HG02678 (cell line): ENCODE data around the gene HLA-DPA1.
"Not testable (repeated sequence)": the region's sequence is repeated elsewhere in the genome, so short reads cannot be mapped to it uniquely, and the experiment has no call there.

Source experiments
- ATAC-seq: cut with Tn5 transposase; IDR thresholded peaks from one replicate; pipeline ENCODE4 v1.9.1; 2021; ENCODE audit warnings: mild to moderate bottlenecking, moderate library complexity; ENCODE audit not compliant: unreplicated experiment

The HLA-DPA1 gene

DNA sequence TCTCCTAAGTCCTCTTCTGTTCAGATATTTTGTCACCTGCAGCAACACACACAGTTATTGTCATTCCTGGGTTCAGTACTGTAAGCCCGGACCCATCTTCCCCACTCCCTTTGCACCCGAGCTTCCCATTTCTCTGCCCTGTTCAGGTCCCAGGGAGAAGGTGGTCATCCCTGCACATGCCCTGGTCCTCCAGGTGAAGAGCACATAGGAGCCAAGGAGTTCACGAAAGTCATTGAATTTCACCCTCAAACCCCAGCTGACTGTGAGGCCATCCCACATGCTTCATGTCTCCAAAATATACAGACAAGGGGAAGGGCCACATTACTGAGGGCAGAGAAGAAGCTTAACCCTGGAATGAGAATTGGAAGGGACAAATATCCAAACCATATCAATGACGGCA, 8.1 kb downstream of the HLA-DPA1 start:
- ATAC-seq, result no peak

DNA sequence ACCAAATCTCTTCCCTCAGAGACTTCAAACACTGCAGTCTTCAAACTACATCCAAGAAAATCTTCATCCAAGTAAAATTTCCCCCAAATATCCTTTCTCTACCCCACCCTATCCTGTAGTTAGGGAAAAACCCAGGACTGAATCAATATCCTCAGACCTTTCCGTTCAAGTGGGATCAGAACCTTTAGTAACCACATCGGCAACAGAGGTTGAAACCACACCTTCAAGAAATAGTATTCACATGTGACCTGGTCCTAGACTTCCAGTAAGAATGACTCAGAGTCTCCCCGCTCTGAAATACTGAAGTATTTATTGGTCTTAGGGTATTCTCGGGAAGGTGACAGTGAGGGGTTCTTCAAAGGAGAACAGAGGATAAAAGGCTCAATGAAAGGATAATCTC, 8.7 kb downstream of the HLA-DPA1 start:
- no peak for ATAC-seq

- ATAC-seq, result not testable (repeated sequence)
Measured at GRCh38 chr6:33063435-33063834, 10.0 kb downstream of the HLA-DPA1 start.

DNA sequence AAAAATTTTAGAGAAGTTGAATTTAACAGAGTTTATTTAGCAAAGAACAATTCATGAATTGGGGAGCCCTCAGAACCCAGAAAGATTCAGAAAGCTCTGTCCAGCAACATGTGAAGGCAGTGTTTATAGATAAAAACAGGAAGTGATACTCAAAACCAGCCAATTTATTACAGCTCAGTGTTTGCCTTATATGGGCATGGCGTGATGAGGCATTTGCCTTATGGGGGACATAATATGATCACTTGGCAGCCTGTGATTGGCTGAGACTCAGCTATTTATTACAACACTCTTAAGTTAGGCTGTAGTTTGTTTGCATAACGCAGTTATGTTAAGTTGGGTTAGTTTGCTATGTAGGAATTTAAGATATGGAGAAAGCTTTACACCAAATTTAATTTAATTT, 11.5 kb downstream of the HLA-DPA1 start:
- no peak for ATAC-seq

GRCh38 chr6:33057222-33058150, 16.0 kb downstream of the HLA-DPA1 start:
- ATAC-seq, result no peak

DNA sequence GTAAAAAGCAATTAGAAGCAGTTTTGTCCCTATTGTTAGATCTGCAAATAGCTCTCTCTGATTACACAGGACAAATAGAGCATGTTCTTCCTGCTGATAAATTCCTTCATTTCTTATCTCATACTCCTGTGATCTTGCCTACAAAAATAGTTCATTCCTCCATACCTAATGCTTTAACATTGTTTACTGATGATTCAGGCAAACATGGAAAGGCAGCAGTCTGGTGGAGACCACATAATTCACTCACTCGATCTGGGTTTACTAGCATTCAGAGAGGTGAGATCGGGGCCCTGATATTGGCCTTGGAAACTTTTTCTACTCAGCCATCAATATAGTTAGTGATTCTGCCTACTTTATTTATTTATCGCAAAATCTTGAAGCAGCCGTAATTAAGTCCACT, 20.2 kb downstream of the HLA-DPA1 start:
- no peak for ATAC-seq

DNA sequence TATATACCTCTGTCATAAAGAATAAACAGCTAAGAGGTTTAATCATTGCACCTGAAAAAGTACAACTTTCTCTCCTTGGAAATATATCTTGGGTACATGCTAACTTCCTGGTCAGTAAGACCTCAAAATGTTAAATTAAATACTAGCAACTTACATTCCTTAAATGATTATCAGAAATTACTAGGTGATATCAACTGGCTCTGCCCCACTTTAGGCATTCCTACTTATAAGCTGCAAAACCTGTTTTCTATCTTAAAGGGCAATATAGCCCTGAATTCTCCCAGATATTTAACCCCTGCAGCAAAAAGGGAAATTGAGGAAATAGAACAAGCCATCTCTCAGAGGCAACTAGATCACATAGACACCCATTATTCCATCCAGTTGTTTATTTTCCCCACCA, 20.8 kb downstream of the HLA-DPA1 start:
- ATAC-seq, result no peak

DNA sequence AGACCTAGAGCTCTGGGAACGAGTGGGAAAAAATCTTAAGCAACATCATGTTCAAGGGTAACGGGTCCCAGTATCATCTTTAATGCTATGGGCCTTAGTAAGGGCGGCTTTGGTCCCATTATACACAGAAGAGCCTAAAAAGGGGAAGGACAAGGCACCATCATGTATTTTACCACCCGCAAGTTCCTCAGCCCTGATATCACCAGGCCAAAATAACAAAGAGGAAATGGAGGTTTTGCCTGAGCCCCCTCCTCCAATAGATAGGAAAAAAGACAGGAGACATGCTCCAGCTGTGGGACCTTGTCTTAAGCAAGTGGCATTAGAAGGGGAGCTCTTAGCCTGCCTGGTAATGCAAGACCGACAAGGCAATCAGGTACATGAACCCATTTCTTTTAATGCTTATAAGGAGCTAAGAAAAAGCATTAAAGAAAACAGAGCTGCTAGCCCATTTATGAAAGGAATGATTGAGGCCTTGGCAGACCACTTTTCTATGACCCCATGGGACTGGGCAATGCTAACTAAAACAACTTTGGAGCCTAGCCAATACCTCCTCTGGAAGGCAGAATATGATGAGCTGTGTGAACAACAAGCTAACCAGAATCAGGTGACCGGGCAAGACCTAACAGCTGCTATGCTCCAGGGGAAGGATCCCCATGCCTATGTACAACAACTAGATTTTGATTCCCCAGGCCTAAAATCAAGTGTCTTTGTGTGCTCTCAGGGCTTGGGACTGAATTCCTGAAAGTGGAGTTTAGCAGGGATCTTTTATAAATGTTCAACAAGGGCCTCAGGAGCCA, 23.2 kb downstream of the HLA-DPA1 start:
- ATAC-seq, result no peak

- ATAC-seq, result no peak
Measured at GRCh38 chr6:33049323-33050013, 24.0 kb downstream of the HLA-DPA1 start.

GRCh38 chr6:33040157-33040556, 33.3 kb downstream of the HLA-DPA1 start:
- ATAC-seq, result no peak

GRCh38 chr6:33036535-33036934, 36.9 kb downstream of the HLA-DPA1 start:
- ATAC-seq, result no peak

- no peak for ATAC-seq
Measured at GRCh38 chr6:33034554-33034953, 38.9 kb downstream of the HLA-DPA1 start.

GRCh38 chr6:33030245-33030644, 43.2 kb downstream of the HLA-DPA1 start:
- ATAC-seq, result no peak

- peak; percentile 78 for ATAC-seq
Measured at GRCh38 chr6:33029328-33030184, 43.9 kb downstream of the HLA-DPA1 start.

- ATAC-seq, result no peak
Measured at GRCh38 chr6:33028220-33028849, 45.1 kb downstream of the HLA-DPA1 start.

DNA sequence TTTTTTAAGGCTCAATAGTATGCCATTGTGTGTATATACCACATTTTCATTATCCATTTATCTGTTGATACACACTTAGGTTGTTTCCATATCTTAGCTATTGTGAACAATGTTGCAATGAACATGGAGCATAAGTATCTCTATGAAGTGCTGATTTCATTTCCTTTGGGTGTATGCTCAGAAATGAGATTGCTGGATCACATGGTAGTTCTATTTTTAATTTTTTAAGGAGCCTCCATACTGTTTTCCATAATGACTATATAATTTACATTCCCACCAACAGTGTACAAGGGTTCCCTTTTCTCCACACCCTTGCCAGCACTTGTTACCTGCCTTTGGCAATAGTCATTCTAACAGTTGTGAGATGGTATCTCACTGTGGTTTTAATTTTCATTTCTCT, 48.9 kb downstream of the HLA-DPA1 start:
- no peak for ATAC-seq

DNA sequence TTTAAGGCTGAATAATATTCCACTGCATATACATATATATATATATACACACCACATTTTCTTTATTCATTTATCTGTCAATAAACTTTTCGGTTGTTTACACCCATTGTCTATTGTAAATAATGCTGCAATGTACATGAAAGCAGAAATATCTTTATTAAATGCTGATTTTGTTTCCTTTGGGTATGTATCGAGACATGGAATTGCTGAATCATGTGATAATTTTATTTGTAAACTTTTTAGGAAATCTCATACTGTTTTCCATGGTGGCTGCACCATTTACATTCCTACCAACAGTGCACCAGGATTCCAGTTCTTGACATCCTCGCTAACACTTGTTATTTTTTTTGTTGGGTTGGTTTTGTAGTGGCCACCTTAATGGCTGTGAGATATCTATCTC, 49.9 kb downstream of the HLA-DPA1 start:
- ATAC-seq, result no peak

DNA sequence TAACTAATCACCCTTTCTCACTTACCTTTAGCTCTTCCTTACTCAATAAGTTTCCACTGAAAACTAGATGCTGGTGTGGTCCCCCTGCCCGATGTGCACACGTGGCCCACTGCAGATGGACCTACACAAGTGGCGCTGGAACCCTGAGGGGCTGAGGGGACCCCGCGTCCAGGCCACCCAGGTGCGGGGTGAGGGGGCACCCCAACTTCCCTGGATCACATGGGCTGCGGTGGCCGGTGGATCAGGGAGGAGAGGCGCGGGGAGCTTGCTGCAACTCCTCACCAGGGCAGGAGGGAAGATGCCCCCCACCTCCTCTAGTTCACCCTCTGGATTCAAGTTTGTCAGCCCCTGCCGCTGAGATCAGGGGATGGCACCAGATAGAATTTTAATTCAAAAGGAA, 51.5 kb downstream of the HLA-DPA1 start:
- no peak for ATAC-seq

DNA sequence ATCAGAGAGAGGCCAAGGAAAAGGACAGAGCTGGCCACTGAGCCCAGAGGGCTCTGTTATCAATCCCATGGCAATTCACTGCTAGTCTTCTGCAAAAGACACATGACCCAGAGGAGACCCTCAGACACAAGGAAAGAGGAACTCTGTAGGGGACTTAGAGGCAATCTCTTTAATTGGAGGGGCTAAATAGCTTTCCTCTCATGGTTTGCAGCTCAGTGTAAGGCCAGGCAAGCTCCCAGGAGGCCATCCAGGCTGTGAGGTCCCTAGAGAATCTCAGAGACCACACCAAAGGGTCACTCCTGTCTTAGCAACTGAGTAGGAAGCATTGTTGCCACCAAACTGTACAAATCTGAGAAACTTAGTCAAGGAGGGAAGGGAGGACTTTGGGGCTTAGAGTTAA, 54.1 kb downstream of the HLA-DPA1 start:
- peak; percentile 13 for ATAC-seq

DNA sequence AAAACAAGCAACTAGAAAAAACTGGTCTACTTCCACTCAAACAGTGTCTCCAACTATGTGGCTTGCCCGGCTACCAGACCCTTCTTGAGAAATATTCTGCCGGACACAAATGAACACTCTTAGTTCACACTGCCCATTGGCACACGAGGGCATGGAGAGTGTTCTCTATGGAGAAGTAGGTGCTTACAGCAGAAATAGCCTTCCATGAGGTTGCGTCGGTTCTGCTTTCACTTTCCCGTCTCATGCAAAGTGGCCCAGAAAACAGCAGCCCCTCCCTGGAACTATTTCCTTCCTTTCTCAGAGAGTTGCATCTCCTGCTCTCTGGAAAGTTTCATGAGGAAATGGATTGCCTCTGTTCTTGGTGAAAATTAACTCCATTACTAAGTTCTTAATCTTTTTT, 54.5 kb downstream of the HLA-DPA1 start:
- ATAC-seq, result peak; percentile 68
